HL-60 (cell line): Measurements from ENCODE around the gene IPO11.

Source experiments
- GABPA ChIP-seq: IDR thresholded peaks from 2 replicates; pipeline ENCODE4 v1.6.1; 2012; ENCODE audit warnings: low read depth
- POLR2AphosphoS5 ChIP-seq: IDR thresholded peaks from 2 replicates; pipeline ENCODE4 v1.6.1; 2012; ENCODE audit warnings: low read depth
- SPI1 ChIP-seq: IDR thresholded peaks from 2 replicates; pipeline ENCODE4 v1.6.1; 2012; ENCODE audit warnings: low read depth, mild to moderate bottlenecking, borderline replicate concordance
- TF ChIP-seq, protein P1 (sequence below): IDR thresholded peaks from one replicate; pipeline ENCODE4 v1.5.1; 2011; ENCODE audit warnings: low read length, control low read depth, inconsistent platforms; ENCODE audit not compliant: insufficient read depth
- TF ChIP-seq, protein P2 (sequence below): IDR thresholded peaks from 2 replicates; pipeline ENCODE4 v1.6.1; 2012; ENCODE audit warnings: low read depth; ENCODE audit not compliant: insufficient replicate concordance

DNA sequence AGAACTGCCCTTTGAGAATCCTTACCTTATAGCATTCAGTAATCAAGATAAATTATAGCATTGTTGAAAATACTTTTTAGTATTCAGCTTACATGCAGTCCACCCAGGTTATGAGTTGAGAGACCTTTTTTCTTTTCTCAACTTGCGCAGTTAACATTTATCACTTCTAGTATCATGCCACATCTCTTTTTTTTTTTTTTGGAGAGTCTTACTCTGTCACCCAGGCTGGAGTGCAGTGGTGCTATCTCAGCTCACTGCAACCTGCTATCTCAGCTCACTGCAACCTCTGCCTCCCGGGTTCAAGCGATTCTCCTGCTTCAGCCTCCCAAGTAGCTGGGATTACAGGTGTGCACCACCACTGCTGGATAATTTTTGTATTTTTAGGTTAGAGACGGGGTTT lies 195.1 kb downstream of the IPO11 start:
- TF ChIP-seq, protein P1, sequence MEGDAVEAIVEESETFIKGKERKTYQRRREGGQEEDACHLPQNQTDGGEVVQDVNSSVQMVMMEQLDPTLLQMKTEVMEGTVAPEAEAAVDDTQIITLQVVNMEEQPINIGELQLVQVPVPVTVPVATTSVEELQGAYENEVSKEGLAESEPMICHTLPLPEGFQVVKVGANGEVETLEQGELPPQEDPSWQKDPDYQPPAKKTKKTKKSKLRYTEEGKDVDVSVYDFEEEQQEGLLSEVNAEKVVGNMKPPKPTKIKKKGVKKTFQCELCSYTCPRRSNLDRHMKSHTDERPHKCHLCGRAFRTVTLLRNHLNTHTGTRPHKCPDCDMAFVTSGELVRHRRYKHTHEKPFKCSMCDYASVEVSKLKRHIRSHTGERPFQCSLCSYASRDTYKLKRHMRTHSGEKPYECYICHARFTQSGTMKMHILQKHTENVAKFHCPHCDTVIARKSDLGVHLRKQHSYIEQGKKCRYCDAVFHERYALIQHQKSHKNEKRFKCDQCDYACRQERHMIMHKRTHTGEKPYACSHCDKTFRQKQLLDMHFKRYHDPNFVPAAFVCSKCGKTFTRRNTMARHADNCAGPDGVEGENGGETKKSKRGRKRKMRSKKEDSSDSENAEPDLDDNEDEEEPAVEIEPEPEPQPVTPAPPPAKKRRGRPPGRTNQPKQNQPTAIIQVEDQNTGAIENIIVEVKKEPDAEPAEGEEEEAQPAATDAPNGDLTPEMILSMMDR = no peak
- TF ChIP-seq, protein P2, sequence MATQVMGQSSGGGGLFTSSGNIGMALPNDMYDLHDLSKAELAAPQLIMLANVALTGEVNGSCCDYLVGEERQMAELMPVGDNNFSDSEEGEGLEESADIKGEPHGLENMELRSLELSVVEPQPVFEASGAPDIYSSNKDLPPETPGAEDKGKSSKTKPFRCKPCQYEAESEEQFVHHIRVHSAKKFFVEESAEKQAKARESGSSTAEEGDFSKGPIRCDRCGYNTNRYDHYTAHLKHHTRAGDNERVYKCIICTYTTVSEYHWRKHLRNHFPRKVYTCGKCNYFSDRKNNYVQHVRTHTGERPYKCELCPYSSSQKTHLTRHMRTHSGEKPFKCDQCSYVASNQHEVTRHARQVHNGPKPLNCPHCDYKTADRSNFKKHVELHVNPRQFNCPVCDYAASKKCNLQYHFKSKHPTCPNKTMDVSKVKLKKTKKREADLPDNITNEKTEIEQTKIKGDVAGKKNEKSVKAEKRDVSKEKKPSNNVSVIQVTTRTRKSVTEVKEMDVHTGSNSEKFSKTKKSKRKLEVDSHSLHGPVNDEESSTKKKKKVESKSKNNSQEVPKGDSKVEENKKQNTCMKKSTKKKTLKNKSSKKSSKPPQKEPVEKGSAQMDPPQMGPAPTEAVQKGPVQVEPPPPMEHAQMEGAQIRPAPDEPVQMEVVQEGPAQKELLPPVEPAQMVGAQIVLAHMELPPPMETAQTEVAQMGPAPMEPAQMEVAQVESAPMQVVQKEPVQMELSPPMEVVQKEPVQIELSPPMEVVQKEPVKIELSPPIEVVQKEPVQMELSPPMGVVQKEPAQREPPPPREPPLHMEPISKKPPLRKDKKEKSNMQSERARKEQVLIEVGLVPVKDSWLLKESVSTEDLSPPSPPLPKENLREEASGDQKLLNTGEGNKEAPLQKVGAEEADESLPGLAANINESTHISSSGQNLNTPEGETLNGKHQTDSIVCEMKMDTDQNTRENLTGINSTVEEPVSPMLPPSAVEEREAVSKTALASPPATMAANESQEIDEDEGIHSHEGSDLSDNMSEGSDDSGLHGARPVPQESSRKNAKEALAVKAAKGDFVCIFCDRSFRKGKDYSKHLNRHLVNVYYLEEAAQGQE = no peak
- TF ChIP-seq POLR2AphosphoS5 (no peak), GABPA (no peak), SPI1 (no peak)
